HG03060 (cell line): ENCODE measurements around the gene SLC46A3.
"Not testable (repeated sequence)": the region's sequence is repeated elsewhere in the genome, so short reads cannot be mapped to it uniquely, and the experiment has no call there.

Source experiments
- ATAC-seq: cut with Tn5 transposase; IDR thresholded peaks from one replicate; pipeline ENCODE4 v1.9.1; 2021; ENCODE audit warnings: low read depth, moderate number of reproducible peaks; ENCODE audit not compliant: unreplicated experiment

The SLC46A3 gene

DNA sequence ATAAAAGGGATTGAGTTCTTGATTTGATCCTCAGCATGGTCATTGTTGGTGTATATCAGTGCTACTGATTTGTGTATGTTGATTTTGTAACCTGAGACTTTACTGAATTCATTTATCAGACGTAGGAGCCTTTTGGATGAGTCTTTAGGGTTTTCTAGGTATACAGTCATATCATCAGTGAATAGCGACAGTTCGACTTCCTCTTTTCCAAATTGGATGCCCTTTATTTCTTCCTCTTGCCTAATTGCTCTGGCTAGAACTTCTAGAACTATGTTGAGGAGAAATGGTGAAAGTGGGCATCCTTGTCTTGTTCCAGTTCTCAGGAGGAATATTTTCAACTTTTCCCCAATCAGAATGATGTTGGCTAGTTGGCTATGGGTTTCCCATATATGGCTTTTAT, 32.9 kb downstream of the SLC46A3 start:
- no peak for ATAC-seq

DNA sequence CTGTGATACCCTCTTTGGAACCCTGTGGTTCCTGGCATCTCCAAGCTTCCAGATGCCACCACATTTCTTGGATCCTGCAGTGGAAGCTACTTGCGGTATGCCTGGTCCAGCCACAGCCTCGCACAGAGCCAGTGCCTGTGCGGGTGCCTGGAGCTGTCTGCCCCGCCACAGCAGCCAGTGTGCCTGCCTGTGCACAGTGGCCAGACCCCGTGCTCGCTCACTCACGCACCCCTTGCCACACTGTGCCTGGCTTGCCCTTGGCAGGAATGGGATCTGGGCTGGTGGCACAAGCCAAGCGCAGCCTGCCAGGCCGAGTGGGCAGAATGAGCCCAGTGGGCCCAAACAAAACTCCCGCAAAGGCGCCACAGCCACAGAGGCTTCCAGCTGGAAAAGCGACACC, 33.7 kb downstream of the SLC46A3 start:
- no peak for ATAC-seq

DNA sequence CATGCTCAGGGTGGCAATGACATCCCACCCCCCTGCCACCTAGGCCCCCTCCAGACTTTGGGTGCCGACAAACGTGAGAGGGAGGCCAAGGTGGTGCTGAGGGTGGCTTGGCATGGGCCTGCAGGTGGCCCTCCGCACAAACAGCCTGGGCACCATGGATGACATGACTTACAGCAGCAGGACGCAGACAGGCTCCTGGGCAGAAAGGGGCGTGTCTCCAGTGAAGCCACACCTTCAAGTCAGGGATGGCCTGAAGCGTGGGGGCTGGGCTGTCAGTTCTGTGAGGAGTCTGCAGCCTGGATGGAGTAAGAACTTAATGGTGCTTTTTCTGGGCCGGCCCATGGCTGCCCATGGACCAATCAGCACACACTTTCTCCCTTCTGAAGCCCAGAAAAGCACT, 34.5 kb downstream of the SLC46A3 start:
- no peak for ATAC-seq

DNA sequence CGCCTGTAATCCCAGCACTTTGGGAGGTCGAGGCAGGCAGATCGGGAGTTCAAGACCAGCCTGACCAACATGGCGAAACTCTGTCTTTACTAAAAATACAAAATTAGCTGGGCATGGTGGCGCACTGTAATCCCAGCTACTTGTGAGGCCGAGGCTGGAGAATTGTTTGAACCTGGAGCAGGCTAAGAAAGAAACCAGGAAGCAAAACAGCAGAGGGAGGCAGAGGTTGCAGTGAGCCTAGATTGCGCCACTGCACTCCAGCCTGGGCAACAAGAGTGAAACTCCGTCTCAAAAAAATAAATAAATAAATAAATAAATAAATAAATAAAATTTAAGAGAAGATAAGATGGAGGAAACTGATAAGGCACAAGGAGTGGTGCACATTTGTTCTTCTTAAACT, 35.6 kb downstream of the SLC46A3 start:
- ATAC-seq = not testable (repeated sequence)

DNA sequence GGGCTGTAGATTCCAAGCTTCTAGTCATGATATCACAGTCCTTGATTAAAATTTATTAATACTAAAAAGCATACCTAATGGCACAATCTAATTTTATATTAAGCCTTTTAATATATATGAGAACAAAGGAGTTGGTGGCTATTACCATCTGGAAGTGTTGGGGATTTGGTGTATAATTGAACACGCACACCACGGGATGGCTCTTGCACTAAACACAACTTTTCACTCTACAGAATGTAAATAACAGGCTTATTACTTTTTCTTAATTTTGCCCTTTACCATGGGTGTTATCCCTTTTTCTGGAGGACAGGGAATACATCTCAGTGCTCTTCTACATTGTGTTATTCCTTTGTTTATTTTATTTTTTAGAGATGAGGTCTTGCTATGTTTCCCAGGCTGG, 38.2 kb downstream of the SLC46A3 start:
- no peak for ATAC-seq

DNA sequence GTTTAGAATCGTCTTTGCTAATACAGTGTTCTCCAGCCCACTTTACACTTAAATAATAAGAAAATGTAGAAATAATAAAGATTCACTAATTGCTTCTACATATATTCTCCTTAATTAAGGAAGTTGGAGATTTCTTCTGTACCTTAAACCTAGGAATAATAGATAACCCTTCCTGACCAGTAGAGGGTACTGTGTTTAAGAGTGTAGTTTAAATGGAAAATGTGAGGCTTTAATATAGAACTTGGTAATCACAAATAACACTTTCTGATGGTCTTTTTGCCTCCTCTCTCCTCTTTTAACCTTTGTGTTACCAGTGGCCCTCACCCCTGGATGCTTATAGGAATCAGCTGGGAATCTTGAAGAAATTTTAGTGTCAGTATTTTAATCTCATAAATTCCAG, 39.1 kb downstream of the SLC46A3 start:
- no peak for ATAC-seq

DNA sequence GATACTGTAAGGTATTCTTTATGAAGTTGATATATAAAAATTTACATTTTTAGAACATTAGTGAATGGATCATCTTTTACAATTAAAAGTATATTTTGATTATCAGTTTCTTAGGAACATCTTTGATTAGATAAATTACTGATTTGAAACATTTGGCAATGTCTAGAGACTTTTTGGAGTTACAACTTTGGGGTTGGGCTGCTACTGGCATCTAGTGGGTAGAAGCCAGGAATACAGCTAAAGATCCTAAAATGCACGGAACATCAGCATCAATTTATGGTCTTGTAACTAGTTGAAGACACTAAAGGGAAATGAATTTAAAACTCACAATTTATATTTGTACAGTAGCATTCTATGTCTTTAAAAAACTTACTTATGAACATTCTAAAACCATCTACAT, 40.0 kb downstream of the SLC46A3 start:
- no peak for ATAC-seq

DNA sequence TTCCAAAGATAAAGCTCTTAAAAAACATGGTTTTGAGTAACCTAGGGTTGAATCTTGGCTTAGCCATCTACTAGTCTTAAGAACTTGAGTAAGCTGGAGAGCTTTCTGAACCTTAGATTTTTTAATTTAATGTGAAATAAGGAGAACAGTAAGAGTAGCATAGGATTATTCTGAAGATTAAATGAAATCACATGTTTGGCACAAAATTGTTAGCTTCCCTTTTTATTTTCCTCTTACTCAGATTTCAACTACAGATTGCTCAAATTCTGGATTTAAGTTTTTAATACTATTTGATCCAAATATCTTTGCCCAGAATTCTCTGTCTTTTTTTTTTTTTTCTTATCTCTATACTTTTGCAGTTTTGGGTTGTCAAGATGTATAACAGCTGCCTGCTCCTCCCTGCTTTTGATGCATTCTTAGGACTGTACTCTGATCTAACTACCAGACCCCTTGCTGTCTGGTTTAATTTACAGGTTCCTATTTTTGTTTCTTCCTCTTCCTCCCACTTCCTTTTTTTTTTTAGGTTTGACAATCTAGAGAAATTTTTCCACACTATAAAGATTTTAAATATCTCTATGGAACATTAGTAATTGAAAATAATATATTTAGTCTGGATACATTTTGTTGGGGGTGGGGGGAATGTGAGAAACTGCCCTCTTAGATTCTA, 47.5 kb downstream of the SLC46A3 start:
- ATAC-seq = no peak

DNA sequence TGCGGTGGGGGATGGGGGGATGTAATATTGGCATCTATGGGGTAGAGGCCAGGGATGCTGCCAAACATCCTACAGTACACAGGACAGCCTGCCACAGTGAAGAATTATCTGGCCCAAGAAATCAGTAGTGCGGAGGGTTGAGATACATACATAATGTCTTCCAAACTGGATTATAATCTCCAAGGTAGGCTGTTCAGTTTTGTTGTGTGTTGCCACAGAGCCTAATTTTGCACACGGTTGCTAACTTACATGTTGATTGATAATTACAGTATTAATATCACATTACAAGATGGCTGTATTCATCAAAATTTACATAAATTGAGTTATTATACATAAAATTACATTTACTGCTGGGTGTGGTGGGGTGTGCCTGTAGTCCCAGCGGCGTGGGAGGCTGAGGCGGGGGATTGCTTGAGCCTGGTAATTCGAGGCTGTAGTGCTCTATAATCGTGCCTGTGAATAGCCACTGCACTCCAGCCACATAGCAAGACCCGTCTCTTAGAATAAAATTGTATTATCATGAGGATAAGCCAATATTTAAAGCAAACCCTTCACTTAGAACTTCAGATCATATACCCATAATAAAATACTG, 51.8 kb downstream of the SLC46A3 start:
- ATAC-seq = no peak

DNA sequence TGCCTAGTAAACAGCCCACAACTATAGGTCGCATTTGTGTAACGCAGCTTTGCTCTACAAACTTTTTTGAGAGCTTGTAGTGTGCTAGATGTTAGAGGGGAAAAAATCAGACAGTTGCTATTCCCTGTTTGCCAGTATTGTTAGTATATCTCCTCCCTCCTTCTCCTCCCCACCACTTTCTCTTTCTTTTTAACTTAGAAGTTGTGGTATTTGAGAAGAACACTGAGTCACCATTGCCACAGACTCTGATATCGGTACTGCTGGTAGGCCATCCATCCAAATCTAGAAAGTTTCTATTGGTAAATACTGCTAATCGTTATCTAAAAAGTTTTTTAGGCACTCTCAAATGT, 59.2 kb downstream of the SLC46A3 start:
- ATAC-seq = peak; percentile 25

DNA sequence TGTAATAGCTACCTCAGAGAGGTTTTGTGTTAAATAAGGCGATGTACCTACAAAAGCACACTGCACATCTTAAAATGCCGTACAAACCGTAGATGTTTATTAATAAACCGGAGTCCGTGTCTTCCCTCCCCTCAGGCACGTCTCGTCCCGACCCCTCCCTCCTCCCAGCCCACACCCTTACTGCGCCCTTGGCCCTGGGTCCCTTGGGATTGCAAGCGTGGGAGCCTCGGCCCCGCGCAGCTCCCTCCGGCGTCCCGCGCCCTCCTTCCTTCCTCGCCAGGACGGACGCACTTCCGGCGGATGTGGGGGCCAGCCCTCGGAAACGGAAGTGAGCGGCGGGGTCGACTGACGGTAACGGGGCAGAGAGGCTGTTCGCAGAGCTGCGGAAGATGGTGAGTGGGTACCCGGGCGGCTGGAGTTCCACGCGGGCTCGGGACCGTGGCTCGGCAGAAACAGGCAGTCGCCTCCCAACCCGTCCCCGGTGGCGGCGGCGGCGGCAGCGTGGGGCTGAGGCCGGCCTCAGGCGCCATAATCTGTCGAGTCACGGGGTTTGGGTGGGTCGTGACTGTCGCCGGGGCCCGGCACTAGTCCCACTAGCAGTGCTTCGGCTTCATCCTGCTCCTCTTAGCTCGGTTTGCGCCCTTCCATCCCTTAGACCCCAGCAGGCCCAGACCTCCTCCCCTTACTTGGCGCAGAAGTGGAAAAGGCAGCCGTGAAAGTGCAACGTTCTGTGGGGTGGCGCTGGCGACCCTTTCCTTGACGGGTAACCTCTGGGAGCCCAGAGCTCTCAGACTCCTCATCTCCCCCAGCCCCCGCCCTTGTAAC, 59.8 kb downstream of the SLC46A3 start, which contains the start of gene POMP:
Gene POMP, plus strand, starts transcription at position 335 of the 825 bp plus-strand sequence. Its CDS starts 55 bp downstream, at position 390.
- peak; percentile 79 for ATAC-seq

DNA sequence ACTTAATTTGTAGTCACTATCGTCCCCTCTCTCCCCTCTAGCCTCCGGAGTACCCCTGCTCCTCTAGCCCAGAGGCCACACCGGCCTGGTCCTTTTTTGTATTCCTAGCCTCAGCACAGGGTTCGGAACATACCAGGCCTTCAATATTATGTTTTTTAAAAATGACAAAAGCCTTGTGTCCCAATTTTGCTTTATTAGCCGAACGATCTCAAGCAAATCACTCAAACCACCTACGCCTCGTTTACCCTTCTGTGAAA, 60.3 kb downstream of the SLC46A3 start:
- ATAC-seq = no peak

DNA sequence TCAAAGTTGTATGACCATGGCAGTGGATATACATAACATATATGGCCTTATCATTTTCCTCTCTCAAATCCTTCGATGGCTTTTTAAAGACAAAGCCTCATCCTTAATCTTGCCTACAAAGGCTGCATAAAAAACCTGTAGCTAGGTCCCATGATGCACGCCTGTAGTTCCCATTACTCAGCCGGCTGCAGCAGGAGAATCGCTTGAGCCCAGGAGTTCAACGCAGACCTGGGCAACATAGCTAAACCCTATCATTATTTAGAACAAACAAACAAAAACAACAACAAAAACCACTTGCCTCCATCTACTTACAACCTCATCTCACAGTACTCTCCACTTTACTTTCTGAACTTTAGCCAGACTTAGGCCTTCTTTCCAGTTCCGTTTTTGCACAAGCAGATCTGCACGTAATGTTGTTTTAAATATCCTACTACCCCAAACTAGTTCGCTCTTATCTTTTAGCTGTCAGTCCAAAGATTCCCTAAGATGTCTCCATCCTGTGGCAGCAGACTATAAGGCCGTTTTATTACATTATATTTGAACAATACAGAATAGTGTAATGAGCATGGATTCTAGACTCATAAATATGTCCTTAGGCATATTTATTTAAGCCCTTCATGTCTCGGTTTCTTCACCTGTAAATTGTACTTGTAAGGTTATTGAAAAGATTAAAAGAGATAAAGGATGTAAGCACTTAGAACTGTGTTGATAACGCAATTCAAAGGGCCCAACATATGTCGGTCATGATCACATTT, 60.8 kb downstream of the SLC46A3 start:
- no peak for ATAC-seq

DNA sequence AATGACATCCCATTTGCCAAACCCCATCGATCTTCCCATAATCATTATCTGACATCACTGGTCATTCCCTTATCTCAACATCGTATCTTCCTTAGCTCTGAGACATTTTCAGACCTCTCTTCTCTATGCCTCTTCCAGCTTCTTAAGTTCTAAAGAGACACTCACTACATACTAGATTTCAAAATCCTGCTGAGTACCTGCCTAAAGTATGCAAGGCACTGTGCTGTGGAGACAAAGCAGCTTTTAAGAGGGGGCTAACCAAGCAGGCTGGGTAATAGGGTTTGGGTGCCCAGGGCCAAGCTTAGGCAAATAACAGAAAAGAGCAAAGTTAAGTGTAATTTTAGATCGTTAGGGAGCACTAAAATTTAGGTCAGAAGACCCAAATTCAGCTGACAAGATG, 63.2 kb downstream of the SLC46A3 start:
- ATAC-seq = no peak

DNA sequence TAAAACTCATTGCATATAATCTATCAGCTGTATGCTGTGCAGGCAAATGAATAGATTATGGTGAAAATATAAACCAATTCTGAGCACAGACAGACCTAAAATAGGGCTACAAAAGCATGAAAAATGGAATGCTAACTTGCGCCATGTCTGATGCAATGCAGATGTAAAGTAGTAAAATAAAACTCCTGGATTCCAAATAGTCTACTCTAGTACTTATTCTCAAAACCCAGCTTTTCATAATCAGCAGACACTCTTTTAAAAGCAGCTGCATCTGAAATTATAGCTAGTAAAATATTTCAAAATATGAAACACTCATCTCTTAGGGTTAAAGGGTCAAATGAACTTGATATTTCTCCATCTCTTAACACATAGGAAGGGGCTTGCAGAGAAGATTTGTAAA, 64.5 kb downstream of the SLC46A3 start:
- no peak for ATAC-seq

DNA sequence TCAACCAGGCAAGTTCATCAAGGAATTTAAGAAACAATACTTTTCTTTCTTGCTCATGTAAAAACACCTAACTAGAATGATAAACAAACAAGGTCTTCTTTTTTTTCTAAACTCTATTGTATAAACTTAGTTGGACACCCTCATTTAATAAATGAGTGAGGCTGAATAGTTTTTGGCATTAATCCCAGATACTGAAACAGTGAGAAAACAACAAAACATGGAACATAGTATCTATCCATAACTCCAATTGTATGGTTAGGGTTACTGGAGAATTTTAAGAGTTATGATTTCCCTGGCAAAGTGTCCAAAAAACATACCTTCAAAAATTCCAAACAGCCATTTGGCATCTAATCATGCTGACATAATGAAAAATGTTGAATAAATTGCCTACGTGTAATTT, 65.7 kb downstream of the SLC46A3 start:
- no peak for ATAC-seq

DNA sequence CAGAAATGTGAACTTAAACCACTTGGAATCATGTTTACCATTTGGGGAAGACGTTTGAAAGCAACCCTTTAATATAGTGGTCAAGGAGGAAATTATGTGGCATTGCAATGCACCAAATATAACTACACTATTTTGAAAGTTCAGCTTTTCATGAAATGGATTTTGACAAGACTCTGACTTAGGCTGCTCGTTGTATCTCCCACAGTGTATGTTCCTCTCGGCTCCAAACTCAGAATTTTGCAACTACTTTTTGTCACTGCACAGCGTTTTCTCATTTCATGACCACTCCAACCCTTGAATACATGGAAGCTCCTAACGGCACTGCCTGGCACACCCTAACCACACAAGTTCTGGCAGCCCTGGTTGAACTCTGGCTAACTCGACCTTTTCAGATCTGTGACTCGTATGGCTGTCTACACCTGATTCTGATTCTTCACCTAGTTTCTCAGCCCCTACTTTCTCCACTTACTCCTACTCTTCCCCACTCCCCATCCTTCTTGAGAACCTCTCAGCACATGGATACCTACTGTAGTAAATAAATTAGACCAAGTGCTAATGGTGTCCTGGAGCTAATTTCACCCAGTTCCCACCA, 66.9 kb downstream of the SLC46A3 start:
- no peak for ATAC-seq

DNA sequence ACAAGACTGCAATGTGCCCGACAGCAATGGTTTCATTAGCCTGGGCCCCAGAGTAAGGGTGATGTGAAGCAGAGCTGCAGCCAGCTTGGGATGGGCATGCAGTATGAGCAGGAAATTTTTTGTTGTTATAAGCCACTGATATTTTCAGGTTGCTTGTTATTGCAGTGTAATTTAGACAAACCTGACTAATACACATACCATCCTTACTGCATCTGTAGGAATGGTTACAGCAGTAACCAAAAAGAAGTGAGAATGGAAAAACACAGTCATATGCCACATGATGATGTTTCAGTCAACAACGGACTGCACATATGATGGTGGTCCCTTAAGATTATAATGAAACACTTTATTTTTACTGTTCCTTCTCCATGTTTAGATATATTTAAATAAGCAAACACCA, 68.5 kb downstream of the SLC46A3 start:
- ATAC-seq = no peak
